ENCODE data around the gene SECTM1. TPM values are rescaled to one million over a fixed set of nuclear protein-coding genes. Genes with fewer than 3 reads are reported as not detected.

The SECTM1 gene
- total RNA-seq, 1 donor from 2014 or later = 2.0 TPM

DNA sequence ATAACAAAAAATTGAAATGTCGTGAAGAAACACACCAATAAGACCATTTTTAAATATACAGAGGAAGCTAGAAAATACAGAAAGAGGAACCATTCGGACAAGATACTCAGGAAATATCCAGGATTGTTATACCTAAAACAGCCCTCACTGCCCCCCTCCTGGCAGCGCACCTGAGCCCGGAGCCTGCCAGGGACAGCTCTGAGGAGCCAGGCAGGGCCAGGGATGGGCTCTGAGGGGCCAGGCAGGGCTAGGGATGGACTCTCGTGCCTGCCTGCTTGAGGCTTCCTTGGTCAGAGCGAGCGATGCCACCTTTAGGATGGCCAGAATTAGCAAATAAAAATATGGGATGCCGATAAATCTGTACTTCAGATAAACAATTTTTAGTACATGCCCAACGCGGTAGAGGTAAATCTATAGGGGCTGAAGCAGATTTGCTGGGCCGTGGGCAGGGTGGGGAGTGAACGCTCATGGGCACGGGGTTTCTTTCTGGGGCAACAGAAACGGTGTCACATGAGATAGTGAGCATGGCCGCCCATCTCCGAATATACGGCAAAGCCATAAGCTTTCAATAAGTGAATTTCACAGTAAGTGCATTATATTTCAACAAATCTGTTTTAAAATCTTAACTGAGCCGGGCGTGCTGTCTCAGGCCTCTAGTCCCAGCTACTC lies 41.9 kb downstream of the SECTM1 start:
- intact Hi-C loops (cut with DNase I) = loop anchor here (2.0 kb wide), 1 partner anchor 17 kb away; no protein-coding TSS in a partner anchor
- DNase-seq (ENCODE audit: low spot score) = no peak

DNA sequence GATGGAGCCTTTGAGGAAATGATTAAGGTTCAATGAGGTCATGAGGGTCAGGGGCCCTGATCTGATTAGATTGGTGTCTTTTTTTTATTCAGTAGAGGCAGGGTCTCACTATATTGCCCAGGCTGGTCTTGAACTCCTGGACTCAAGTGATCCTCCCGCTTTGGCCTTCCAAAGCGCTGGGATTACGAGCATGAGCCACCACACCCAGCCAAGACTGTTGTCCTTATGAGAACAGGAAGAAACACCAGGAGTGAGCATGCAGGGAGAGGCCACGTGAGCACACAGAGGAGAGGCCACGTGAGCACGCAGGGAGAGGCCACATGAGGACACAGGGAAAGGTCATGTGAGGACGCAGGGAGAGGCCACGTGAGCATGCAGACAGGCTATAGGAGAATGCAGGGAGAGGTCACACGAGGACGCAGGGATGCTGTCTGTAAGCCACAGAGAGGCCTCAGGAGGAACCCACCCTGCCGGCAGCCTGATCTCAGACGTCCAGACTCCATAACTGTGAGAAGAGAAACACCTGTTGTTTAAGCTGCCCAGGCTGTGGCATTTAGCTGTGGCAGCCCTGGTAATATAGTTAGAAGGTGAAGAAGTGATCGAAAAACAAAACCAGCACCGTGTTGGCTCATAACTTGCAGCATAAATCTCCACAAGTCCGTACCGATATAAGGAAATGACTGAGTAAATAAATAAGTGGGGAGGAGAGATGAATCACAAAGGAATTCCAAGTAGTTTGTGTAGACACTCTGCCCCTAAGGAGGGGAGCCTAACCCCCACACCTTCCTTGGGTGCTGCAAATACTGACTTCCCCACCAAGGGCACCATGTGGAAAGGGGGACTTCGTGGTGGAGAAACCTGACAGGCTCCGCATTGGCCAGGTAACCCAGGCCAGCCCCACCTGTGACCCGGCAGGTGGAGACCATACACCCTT lies 45.4 kb downstream of the SECTM1 start:
- intact Hi-C loops (cut with DNase I) = no loop called here
- DNase-seq (ENCODE audit: low spot score) = no peak

DNA sequence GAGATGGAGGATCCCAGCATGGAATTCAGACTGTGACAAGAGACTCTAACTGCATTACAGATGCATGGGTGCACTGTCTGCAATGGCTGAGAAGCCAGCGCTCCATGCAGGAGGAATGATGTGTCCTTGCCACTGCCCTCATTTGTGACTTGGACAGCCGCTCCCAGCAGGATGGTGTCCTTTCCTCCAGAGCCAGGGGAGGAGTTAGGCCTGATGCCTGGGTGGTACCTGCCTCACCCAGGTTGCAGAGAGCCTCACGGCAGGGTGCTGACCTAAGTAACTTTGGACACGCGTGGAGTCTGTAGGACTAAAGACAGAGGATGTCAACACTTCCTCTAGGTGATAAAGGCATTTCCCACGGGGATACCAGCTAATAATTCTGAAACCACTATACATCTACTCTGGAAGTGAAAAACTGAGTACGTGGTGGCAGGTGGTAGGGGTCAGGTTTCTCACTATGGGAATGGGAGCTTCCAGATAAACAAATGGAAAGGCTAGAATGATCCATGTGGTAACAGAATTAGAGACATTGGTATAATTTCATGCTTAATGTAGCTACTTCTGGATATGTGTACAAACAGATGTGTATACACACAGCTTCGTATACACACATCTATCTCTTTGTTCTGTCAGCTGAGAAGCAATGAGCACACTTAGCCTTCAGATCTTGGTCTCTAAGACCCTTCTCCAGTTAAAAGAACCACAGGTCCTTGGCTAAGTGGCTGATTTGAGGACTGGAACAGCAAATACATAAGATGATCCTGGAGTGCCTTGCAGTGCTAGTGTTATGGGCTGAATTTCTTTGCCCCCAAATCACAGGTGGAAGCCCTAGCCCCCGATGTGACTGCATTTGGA lies 46.3 kb downstream of the SECTM1 start:
- DNase-seq (ENCODE audit: low spot score) = no peak
- intact Hi-C loops (cut with DNase I) = no loop called here

DNA sequence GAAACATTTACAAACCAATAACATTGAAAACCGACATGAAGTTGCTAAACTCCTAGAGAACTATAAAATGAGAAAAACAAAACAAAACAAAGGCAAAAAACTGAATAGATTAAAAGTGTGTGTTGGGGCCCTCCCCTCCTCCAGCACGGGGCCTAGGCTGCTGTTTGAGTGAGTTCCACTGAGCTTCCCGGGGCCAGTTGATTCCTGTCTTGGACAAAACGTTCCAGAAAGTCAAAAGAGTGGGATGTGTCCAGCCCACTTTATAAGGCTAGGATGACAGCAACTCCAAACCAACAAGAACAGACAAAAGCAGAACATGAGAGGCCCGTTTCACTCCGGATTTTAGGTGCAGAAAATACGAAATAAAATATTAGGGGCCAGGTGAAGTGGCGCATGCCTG lies 48.4 kb downstream of the SECTM1 start:
- DNase-seq (ENCODE audit: low spot score) = no peak
- intact Hi-C loops (cut with DNase I) = no loop called here

DNA sequence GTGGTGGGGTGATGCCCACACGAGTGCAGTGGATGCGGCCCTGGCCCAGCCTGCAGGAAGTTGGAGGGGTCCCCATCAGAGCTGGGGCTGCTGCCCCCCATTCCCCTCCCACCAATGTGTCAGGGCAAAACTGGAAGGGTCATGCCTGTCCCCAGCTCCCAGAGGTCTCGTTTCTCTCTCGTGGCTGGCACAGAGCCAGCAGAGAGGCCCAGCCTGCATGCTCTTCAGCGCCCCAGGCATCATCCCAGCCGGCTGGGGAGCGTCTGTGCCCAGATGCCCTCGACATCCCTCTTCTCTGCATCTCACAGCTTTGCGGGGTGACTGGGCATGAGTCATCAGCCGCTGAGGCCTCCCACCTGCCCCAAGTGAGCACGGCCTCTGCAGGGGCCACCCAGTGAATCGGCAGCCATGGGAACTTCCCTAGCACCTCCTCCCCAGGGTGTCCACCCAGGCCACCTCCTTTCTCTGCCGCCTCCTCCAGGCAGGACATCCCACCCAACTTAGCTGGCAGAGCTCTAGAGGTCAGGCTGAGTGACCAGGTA lies 50.3 kb downstream of the SECTM1 start:
- intact Hi-C loops (cut with DNase I) = no loop called here
- no peak for DNase-seq (ENCODE audit: low spot score)

DNA sequence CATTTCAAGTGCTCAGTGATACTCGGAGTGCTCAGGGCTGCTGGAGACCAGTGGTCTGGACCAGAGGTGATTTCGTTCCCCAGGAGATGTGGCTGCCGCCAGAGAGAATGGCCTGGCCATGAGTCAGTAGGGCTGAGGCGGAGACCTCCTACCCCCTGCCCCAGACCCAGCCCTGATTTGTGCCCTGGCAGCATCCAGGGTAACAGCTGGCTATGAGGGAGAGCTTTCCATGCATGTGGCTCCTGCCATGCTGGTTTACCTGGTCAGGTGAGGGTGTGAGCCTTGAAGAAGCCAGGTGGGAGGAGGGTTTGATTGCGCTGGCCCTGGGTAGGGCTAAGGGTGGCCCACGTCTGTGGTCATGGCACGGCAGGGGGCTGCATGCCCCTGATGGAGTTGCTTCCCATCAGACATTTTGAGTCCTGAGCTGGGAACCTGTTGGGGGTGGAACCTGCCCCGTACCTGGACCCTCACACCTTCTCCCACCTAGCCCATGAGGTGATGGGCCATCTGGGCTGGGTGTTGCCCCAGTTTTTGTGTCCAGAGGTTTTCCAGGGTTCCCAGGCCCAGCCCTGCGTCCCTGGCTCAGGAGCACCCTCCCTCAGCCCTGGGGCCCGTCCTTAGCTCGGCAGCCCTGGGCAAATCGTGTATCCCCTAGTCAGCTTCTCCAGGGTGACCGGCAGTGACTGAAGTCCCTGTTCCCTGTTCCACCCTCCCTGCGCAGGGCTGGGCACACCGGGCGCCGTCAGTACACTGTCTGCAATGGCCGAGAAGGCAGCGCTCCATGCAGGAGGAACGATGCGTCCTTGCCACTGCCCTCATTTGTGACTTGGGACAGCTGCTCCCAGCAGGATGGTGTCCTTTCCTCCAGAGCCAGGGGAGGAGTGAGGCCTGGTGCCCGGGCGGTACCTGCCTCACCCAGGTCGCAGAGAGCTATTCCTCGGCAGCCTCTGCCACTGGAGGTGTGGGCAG lies 51.0 kb downstream of the SECTM1 start:
- intact Hi-C loops (cut with DNase I) = no loop called here
- no peak for DNase-seq (ENCODE audit: low spot score)

DNA sequence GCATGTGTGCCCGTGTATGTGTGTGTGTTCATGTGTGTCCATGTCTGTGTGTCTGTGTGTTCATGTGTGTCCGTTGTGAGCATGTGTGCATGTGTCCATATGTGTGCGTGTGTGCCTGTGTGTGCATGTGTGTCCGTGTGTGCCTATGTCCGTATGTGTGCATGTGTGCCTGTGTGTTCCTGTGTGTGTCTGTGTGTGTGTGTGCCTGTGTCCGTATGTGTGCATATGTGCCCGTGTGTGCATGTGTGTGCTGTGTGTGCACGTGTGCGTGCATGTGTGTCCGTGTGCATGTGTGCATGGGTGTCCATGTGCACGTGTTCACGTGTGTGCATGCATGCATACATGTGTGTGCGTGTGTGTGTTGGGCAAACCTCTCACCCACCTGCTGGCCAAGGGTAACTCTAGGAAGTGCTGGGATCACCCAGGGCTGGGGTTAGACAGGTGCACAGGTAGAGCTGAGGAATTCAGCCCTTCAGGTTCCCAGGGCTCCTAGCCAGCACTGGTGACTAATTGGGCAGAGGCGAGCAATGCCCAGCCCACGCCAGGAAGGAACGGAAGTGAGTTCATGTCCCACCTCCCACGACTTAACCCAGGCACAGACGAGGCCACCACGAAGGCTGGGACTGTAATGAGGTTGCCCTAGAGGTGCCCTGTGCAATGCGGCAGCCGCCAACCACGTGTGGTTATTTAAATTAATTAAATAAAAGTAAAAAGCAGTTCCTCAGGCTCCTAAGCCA lies 51.9 kb downstream of the SECTM1 start:
- intact Hi-C loops (cut with DNase I) = no loop called here
- no peak for DNase-seq (ENCODE audit: low spot score)

DNA sequence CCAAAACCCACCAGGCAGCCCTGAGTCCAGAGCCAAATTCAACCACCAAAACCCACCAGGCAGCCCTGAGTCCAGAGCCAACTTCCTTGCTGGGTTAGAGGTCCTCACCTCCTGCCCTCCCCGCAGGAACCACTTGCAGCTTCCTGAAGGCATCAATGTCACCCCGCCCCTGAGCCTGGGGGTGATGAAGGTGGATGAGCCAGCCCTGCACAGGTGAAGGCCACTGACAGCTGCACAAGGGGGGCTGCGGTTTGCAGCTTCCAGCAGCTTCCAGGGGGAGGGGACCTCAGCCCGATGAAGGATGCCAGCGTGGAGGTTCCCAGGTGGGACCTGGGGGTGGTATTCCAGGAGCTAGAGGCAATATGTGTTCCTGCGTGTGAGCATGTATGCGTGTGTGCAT lies 52.5 kb downstream of the SECTM1 start:
- no peak for DNase-seq (ENCODE audit: low spot score)
- intact Hi-C loops (cut with DNase I) = no loop called here

DNA sequence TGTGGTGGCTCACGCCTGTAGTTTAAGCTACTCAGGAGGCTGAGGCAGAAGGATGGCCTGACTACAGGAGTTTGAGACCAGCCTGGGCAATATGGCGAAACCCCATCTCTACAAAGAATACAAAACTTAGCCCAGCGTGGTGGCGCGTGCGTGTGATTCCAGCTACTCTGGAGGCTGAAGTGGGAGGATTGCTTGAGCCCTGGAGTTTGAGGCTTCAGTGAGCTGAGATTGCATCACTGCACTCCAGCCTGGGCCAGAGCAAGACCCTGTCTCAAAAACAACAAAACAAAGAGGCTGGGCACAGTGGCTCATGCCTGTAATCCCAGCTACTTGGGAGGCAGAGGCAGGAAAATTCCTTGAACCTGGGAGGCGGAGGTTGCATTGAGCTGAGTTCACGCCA lies 53.0 kb downstream of the SECTM1 start:
- intact Hi-C loops (cut with DNase I) = no loop called here
- DNase-seq (ENCODE audit: low spot score) = no peak

DNA sequence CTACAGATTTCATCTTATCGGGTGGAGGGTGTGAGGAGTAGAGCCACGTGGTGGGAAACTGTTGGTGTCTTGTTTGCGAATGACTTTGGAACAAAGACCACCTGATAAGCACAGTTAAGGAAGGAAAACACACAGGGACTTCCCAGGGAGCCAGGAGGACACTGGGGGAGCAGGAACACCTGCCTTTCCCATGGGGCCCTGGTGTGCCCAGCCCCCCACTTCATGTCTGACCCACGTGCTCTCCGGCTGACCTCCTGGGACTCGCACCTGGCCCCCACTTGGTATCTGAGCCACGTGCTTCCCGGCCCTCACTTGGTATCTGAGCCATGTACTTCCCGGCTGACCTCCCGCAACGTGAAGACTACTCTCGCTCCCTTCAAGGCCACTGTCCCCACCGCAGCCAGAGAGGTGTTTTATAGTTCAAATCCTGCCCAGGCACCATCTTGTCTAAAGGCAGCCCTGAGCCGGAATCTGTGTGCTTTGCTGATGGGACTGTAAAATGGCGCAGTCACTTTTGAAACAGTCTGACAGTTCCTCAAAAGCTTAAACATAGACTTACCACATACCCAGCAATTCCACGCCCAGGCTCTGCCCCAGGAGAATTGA lies 54.7 kb downstream of the SECTM1 start:
- DNase-seq (ENCODE audit: low spot score) = no peak
- intact Hi-C loops (cut with DNase I) = no loop called here

DNA sequence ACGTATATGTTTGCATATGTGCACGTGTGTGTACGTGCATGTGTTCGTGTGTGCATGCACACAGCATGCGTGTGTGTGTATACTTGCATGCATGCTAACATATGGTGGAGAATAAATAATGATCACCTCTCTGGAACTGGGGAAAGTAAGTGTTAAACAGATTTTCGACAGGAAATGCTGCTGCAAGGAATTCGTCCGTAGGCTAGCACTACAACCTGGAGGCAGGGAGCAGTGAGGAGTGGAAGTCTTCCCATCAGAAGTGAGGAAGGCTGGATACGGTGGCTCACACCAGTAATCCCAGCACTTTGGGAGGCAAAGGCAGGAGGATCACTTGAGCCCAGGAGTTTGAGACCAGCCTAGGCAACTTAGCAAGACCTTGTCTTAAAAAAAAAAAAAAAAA lies 55.3 kb downstream of the SECTM1 start:
- DNase-seq (ENCODE audit: low spot score) = no peak

DNA sequence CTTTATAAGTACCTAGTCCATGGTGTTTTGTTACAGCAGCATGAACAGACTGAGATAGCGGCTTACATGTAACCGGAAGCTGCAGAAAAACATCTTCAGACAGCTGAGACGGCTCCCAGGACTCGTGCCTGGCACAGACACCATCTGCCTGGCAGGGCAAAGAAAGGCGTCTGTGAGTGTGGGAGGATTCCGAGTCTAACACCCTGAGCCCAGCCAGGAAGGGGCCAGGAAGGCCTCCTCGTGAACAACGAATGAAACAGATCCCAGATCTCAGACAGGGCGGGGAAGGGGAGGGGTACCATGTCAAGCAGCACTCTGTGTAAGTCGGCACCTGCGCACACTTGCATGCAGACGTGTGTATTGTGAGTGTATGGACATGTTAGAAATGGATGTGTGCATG lies 55.7 kb downstream of the SECTM1 start:
- intact Hi-C loops (cut with DNase I) = no loop called here
- no peak for DNase-seq (ENCODE audit: low spot score)

More for the DNA sequence above, 55.3 kb downstream of the SECTM1 start:
- intact Hi-C loops (cut with DNase I) = no loop called here

DNA sequence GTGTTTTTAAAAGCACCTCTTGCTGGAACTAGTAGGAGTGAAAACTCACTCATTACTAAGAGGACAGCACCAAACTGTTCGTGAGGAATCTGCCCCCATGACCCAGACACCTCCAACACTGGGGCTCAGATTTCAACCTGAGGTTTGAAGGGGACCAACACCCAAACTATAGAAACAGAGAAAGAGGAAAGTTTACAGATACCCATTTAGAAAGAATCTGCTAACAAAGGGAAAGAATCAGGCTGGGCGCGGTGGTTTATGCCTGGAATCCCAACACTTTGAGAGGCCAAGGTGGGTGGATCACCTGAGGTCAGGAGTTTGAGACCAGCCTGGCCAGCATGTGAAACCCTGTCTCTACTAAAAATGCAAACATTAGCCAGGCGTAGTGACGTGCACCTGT lies 56.6 kb downstream of the SECTM1 start:
- intact Hi-C loops (cut with DNase I) = no loop called here
- no peak for DNase-seq (ENCODE audit: low spot score)

DNA sequence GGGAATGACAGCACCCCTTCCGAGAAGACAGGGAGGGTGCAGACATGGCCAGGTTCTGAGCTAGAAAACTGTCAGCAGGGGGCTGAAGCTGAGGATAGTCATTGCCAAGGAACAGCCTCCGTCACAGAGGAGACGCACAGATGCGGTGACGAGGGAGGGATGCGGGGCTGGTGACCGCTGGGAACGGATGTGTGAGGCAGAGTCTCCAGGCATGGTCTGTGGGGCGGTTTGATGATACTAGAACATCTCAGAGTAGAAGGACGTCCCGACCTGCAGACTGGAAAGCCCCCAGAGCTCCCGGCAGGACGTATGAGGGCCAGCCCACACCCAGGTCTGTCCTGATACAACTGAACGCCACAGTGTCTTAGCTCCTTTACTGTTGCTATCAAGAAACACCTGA lies 58.2 kb downstream of the SECTM1 start:
- intact Hi-C loops (cut with DNase I) = loop anchor here (1.0 to 2.0 kb wide), 2 partner anchors 9 to 17 kb away; no protein-coding TSS in a partner anchor
- DNase-seq (ENCODE audit: low spot score) = no peak

DNA sequence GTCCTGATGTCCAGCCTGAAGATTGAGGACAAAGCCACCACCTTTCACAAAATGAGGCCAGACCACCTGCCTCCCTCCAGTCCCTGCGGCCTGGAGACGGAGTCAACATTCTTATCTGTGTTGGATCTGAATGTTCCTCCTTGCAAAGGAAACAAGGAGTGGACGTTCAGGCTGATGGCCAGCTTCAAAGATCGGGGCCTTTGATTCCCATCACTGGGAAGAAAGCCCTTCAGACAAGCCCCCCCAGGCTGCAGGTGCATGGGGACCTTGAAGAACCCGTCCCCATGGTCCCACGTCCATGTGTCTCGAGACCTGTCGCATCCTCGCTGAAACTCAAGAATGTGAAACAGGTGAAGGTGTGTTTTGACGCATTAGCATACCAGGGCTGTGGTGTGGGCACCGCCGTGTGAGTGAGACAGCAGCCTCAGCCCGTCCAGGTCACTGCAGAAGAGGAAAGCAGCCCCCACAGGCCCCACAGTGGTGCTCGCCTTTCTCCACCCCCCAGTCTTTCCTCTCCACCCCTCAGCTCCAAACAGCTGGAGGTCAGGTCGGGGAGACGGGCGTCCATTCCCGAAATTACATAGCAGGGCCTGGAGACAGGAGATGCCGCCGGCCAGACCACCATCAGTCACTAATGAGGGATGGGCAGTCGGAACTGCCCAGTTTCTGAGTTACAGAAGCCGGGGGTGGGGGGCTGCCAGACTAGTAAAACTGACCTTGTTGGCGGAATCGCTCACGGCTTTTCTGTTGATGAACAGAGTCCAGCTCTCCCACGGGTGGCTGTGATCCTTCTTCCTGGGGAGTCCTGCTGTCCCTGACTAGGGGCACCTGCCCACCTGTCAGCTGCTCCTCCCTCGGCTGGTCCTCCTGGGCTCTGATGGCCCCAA lies 59.2 kb downstream of the SECTM1 start:
- intact Hi-C loops (cut with DNase I) = loop anchor here (1.0 to 5.0 kb wide), 3 partner anchors 8 to 37 kb away; no protein-coding TSS in a partner anchor

DNA sequence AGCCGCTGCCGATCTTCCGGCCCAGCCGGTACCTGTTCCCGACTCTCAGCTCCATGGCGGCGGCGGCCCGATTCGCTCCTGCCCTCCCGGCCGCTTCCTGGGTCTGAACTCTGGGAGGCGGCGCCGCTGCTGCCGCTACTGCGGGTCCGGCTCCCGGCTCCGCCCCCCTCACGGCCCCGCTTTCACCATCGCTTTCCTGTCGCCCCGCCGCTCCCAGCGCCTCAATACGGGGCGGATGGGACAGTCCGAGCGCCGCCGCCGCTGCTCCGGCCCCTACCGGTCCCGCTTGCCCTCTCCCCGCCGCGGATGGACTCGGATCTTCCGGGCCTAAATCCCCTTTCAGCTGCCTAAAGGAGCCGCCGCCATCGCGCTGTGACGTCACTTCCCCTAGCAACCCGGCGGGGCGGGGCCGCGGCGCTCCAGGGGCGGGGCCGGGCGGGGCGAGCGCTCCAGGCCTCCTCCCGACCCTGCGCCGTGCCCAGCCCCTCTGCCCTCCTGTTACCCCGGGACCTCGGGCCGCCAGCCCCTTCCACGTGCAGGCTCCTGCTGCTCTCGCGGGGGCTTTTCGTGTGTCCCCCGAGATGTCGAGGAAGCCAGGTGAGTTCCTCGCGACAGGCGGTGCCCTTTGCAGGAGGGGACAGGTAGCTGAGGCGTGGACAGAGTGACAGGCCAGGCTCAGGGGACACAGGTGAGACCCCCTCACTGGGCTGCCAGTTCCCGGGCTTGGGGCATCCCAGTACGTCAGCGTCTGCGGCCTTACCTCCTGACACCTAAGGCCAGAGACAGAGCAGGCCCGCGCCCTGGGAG lies 60.0 kb downstream of the SECTM1 start, which contains the start of gene CSNK1D:
TSS of gene CSNK1D (minus strand) at position 374 of the 807 bp plus-strand sequence. CDS start at position 55, 319 bp downstream.
- peak; percentile 96 for DNase-seq (ENCODE audit: low spot score)
- intact Hi-C loops (cut with DNase I) = loop anchor here (2.0 to 5.0 kb wide), 2 partner anchors 19 to 36 kb away; no protein-coding TSS in a partner anchor

More for the DNA sequence above, 59.2 kb downstream of the SECTM1 start:
- DNase-seq (ENCODE audit: low spot score) = no peak
